K562 (cell line): ENCODE results near the gene TCP11.

Experiments
- CREB5 ChIP-seq: fragments of 250-450 bp; sonication (Bioruptor Pico); IDR thresholded peaks from 2 replicates; pipeline ENCODE4 v1.5.0; 2020; ENCODE audit warnings: mild to moderate bottlenecking
- CTBP1 ChIP-seq: fragments of 450-650 bp; IDR thresholded peaks from 2 replicates; pipeline ENCODE4 v1.6.1; 2016; ENCODE audit warnings: borderline replicate concordance
- NBN ChIP-seq: fragments of 450-650 bp; IDR thresholded peaks from 2 replicates; pipeline ENCODE4 v1.6.1; 2016; ENCODE audit warnings: low read depth, mild to moderate bottlenecking
- ZBTB33 ChIP-seq: sonication (generic); formaldehyde crosslinking; IDR thresholded peaks from 2 replicates; pipeline ENCODE4 v1.8.1; 2023; ENCODE audit warnings: mild to moderate bottlenecking, missing genetic modification reagents
- ZNF232 ChIP-seq: sonication (generic); formaldehyde crosslinking; IDR thresholded peaks from 2 replicates; pipeline ENCODE4 v1.8.0; 2022; ENCODE audit warnings: mild to moderate bottlenecking, missing genetic modification reagents

- TF ChIP-seq CREB5 (CRISPR knock-in tag), result no peak
- no peak for TF ChIP-seq ZBTB33 (CRISPR knock-in tag)
- no peak for TF ChIP-seq ZNF232 (CRISPR knock-in tag)
- TF ChIP-seq NBN, result no peak
- no peak for TF ChIP-seq CTBP1
These were observed 35.3 kb upstream of the TCP11 start for GRCh38 chr6:35176301-35177024.
